Islet of Langerhans (tissue), 1 donor: ENCODE measurements around the gene VWA7.
"Not testable (repeated sequence)": the region's sequence is repeated elsewhere in the genome, so short reads cannot be mapped to it uniquely, and the experiment has no call there.

ENCODE experiments used
- FAIRE-seq: peaks from one replicate; lab custom pipeline; 2011; peaks lifted over from hg19 to GRCh38; lab: Jason Lieb, UNC

VWA7 gene

DNA sequence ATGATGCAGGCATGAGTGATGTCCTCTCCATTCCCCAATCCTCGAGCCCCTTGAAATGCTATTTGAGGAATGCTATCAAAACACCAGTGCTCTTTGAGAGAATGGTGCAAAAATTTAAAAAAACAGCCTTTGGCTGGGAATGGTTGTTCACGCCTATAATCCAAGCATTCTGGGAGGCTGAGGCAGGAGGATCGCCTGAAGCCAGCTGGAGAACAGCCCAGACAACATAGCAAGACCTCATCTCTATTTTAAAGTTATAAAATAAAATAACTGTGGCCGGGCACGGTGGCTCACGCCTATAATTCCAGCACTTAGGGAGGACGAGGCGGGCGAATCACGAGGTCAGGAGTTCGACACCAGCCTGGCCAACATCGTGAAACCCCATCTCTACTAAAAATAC lies 22.7 kb upstream of the VWA7 start:
- FAIRE-seq: no peak

DNA sequence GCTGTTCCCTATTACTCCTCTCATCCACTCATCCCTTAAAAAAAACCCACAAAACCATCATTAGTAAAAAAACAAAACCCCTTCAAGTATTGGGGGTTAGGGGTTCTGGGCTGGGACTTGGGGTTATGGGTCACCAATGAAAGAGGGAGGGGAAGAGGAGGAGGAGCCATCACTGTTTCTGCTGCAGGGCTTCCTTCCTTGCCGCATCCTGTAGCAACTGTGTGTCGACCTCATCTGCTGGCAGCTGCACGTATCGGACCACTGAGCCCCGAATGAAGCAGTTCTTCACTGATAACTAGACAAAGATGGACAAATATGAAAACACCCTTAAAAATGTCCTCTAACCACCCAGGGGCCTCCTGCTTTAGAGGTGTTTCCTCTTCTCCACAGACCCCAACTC lies 20.5 kb upstream of the VWA7 start:
- FAIRE-seq: no peak

DNA sequence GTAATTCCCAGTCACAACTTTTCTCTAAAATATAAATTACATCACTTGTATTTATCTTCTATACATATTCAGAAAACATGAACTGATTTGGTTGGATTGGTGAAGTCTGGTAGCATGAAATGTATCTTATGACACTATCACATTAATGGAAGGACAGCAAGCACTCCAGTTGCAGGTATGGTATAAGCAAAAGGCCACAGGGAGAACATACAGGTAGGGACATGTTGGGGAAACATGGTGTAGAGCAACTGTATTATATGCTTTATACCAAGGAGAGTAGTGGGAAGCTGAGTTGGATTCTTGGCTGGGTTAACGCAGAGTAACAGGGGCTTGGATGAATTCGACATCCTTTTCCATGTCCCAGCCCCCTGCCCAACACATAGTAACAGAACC lies 19.9 kb upstream of the VWA7 start:
- FAIRE-seq: no peak

DNA sequence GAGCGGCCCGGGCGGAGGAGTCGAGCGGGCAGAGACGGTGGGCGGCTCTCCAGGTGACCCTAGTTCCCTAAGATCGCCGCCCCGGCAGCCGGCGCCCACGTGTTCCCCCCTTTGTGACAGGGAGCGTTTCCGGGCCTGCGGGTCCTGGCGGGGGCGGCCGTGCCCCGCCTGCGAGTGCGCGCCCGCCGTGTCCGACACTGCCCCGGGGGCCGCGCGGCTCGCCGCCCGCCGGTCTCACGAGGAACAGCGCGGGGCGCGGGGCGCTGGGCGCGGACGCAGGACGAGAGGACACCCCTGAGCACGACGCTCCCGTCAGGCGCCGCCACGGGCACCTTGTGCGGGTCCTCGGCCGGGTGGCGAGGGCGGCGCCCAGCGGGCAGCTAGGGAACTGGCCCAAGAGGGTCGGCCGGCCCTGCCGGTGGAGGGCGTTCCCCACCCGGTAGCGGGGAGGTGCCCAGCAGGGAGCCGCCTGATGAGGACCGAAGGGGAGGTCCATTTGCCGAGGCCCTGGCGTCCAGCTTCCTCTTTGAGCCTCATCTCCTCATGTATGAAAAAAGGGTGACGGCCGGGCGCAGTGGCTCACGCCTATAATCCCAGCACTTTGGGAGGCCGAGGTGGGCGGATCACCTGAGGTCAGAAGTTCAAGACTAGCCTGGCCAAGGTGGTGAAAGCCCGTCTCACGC lies 18.6 kb upstream of the VWA7 start, which contains the start of gene VARS1:
Gene VARS1, minus strand, starts transcription at position 137 of the 683 bp plus-strand sequence. CDS start 535 bp downstream, outside the sequence.
- FAIRE-seq: no peak

DNA sequence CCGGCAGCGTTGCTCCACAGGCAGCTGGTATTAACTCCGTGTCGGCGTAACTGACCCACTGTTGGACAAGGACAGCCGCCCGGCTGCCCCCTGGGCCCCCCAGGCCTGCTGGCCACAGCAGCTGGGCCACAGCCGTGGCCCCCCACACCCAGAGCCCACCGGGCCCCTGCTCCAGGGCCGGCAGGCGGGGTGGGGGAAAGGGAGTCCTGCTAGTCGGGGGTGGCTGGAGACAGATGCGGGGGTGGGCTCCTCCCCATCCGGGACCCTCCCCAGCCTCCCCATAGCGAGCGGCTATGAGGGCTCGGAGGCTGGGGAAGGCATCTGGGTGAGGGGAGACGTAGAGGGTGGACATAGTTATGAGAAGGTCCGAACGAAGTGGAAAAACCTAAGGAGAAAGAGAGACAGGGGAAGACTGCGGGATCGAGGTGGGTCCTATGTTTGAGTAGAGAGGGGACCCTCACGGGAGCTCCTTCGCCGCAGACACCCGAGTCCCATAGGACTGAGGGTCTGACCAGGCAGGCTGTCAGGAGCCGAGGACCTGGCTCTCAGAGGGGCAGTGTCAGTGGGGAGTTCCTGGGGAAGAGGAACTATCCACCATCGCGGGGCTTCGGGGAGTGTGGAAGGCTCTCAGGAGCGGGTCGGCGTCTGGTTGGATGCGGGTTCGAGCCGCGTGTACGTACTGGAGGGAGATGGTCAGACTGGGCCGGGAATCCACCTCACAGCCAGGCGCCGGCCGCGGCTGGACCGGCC lies 17.9 kb upstream of the VWA7 start:
- FAIRE-seq: no peak

DNA sequence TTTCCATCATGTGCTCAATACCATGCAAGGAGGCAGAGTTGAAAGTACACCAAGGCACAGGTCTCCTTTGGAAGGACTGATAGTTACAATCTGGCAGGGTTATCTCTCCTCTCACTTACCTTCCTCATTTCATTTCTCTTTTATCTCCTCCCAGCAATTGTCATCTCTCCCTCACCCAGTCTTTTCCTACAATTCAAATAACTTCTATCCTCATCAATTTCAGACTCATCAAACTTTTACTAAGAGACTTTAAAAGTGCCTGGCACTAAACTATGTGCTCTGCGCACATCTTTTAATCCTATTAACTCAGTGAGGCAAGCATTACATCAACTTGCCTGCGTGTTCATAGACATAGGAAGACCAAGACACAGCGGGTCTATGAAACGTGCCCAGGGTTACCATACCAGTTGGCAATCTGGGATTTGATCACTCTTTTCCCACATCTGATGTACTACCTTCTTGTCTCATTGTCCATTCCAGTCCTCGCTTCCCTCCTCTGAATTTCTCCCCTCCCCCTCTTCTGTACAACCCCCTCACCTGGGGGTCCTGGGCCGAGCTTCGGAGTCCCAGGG lies 17.3 kb upstream of the VWA7 start:
- no peak for FAIRE-seq

DNA sequence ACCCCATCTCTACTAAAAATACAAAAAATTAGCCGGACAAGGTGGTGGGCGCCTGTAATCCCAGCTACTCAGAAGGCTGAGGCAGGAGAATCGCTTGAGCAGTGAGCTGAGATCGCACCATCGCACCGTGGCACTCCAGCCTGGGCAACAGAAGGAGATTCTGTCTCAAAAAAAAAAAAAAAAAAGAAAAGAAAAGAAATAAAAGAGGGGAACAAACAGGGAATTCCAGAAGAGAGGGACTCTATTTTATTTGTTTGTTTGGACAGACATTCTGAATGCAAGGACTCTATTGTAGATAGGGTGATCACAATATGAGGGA lies 16.8 kb upstream of the VWA7 start:
- not testable (repeated sequence) for FAIRE-seq

DNA sequence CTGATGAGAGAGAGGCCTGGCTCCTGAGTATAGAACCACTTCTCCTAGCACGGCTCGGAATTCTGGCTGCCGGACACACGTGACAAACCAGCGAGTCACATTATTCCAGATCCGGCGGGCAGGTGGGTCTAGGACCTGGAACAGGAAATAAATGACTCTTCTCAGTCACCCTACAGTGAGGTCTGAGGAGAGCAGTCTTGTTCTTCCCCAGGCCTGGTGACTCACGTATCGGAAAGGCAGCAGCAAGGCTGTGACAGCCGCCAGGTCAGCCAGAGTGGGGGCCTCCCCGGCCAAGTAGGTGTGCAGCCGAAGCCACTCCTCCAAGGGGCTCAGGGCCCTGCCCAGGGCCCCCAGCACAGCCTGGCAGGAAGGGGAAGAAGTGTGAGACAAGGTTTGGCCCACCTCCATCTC lies 15.6 kb upstream of the VWA7 start:
- FAIRE-seq: no peak

DNA sequence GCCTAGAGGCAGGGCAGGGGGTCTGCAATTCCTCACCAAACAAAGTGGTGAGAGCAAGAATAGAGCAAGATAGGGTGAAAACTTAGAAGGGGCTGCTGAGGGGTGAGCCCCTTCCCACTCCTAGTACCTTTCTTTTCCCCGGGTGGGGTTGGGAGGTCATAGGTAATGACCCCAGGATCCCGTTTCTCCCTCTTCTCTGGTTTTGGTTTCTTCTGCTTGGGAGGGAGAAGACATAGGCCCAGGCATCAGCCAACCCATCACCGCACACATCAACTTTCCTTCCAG lies 14.9 kb upstream of the VWA7 start:
- no peak for FAIRE-seq

DNA sequence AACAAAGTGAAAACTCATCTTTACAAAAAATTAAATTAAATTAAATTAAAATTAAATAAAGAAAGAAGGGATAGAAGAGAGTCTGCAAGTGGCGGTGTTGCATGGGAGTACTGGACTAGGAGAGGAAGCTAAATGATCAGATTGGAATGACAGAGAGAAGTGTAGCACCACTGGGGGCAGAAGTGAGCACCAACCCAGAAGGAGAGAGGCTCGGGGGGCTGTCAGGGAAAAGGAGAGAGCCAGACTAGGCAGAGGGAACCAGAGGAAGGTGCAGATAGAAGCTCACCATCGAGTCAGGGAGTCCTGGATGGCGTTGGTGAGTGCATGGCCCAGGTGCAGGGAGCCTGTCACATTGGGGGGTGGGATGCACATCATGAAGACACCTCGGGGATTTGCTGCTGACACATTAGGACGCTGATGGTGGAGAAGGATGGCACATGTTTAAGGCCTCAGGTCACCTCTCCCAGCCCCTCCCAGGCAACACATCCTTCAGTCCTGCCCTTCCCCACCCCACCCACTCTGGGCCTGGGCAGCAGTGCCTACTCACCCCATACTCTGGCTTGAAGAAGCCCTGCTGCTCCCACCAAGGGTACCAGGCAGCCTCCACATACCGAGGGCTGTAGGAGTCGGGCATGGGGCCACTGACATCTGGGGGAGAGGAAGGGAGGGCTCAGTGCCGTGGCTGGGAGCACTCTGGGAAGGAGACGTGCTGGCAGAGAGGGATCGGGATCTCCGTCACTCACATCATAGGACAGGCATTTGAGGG lies 14.4 kb upstream of the VWA7 start:
- FAIRE-seq: no peak

DNA sequence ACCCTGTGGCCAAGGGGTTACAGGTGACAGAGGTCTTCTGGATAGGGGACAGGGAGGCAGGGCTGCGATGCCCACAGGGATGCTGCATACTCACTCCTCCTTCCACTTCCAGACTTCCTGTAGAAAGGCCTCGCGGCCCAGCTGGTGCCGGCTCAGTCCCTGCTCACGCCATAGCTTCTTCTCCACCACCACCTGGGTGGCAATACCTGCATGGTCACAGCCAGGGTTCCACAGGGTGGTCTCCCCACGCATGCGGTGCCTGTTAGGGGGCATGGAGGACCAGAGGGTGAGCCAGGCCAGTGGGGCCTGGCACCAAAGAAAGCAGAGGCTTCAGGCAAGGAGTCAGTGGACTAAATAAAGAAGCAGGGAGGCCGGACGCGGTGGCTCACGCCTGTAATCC lies 8.3 kb upstream of the VWA7 start:
- FAIRE-seq: no peak

DNA sequence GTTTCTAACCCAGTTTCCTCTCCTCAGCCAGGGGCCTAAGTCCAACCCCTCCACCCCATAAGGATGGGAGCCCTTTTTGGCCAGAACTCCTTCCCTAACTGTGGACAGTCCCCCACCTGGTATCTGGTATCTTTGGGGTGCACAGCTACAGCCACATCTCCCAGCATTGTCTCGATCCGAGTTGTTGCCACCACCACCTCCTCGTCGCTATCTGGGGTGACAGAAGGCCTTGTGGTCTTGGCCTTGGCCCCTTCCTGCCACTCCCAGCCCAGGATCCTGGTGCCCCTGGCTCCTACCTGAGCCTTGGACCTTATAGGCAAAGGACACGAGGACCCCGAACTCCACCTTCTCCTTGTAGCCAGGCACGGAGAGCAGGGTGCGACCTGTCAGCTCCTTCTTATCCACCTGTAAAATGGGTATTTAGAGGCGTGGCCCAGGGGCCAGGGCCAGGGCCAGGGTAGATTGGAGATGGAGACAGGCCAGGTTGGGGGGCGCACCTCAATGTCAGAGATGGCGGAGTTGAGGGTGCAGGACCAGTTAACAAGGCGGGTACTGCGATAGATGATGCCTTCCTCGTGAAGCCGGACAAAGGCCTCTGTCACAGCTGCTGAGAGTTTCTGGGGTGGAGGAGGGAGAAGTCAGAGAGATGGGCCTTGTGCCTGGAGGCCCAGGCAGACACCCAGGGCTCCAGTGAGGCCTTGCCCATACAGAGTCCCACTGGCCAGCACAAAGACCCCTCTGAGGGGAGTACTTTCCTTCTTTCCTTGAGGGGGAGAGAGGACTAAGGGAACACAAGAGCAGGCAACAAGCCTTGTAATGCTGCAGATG lies 7.2 kb upstream of the VWA7 start:
- no peak for FAIRE-seq

DNA sequence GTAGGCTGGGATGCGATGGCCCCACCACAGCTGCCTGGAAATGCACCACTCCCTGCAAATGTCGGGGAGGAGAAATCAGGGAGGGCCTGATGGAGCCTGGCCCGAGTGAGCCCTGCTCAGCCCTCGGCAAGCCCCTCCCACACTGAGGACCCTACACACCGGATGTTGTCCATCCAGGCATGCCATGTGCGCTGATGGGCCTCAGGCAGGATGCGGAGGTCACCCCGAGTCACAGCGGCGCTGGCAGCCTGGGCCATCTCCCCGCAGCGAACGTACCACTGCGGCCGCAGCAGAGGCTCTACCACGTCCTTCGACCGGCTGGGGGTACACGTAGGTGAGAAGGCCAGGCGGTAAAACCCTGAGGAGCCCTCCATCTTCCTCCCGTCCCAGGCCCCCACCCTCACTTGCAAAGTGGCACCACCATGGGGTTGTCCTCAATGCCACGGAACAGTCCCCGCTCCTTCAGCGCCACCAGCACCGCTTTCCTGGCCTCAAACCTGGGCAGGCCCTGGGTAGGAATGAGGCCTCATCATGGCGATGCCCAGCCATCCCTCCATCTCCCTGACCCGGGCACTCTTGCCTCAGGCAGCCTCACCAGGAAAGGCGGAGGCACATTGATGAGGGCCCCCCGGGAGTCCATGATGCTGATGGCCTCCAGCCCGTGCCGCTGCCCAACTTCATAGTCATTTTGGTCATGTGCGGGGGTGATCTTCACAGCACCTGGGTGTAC lies 5.2 kb upstream of the VWA7 start:
- no peak for FAIRE-seq

DNA sequence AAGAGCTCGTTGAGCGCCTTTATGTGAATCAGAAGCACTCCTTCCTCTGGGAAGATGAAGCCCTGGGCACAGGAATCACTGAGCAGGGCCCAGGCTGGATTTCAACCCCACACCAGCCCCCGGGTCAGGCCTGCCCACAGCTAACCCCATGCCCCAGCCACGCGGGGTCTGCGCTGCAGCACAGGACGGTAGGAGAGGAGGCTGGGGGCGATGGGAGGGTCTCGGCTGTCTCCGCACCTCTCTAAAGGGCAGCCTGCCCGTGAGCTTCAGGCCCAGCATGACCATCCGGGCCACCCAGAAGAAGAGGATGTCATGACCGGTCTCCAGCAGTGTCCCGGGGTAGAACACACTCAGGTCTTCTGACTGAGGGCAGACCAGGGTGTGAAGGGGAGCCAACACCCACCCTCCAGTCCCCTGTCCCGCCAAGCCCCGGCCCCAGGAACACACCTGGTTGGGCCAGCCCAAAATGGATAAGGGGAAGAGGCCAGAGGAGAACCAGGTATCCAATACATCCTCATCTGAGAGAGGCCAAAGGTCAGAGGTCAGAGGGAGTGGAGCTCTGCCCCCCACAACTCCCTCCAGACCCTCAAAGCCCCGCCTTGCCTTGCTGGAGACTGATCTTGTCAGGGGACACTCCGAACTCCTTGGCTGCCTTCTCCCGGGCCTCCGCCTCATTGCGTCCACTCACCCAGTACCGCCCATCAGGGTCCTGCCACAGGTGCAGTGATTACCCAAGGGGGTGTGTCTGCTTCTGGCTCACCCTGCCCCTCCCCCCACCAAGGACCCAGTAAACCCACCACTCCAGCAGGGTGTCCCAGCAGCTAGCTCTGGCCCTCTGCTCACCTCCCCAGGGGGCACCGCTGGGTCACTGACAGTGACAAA lies 4.4 kb upstream of the VWA7 start:
- no peak for FAIRE-seq

DNA sequence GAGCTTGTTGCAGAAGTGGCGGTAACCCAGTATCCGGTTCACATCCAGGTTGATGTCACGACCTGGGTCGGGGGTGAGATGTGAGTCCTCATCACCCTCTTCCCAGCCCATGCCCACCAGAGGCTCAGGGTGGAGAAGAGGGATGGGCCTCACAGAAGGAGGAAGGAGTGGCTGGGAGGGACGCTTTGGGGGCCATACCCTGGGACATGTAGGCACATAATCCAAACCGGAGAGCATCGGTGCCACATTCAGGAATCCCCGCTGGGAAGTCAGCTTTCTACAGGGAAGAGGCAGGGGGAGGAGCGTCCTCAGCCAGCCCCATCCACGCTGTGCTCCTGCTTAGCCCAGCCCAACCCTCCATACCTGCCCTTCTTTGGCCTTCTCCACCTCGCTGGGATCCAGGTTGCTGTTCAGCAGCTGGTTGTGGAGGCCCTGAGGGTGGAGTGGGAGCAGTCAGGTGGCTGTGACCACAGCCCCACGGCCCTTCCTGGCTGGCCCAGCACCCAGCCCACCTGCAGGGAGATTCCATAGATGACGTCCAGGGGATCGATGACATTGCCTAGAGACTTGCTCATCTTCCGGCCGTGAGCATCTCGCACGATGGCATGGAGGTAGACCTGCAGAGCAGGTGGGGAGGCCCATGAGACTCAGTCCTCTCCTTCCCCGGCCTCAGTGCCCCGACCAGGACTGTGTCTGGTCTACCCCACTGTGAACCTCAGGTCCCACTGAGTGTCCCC lies 3.5 kb upstream of the VWA7 start:
- FAIRE-seq: no peak

DNA sequence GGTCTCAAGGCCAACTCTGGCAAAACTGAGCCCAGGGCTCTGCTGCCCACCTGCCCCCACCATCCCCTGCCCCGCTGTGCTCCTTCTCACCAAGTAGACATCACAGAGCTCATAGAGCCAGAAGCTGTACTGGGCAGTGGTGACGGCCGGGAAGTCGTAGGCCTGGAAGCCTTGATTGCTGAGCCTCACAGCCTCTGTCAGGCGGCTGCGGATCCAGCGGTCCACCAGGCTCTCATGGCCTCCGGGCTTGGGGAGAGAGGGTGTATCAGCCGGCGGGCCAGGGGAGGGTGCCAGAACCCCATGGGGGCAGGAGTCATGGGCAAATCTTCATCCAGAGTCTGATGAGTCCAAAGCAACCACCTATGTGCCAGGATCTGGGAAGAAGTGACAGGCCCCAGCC lies 2.8 kb upstream of the VWA7 start:
- FAIRE-seq: no peak

DNA sequence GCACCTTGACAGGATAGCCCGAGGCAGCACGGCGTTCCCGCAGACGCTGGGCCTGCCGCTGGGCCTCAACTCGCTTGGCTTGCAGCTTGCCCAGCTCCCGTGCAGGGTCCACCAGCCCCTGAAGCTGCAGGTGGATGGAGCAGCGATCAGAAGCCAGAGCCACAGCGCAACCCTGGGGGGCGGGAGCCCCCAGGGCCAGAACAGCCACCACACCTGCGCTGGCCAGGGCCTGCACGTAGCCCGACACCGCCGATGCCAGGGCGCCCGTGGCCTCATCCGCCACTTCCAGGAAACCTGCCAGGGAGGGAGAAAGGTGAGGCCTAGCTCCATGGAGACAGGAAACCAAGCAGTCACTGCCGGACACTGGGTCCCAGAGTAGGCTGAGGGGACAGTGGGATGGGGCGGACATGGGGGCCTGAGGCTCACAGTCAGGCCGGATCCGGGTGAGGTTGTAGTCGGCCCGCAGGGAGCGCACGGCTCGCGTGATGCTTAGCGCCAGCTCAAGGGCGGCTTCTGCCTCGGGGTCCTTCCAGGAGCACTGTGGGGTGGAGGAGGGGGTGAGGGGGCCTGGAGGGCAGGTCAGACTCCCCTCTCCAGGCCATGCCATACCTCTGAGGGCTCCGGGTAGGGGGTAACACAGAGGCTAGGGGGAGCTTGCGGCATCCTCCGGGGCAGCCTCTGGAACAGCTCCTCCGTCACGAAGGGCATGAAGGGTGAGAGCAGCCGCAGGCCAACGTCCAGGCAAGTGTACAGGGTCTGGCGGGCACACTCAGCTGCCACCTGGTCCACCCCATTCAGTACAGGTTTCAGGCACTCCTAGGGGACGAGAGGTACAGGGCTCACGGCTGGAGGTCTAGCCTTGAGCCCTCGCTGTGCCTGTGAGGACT lies 2.1 kb upstream of the VWA7 start:
- FAIRE-seq: no peak

DNA sequence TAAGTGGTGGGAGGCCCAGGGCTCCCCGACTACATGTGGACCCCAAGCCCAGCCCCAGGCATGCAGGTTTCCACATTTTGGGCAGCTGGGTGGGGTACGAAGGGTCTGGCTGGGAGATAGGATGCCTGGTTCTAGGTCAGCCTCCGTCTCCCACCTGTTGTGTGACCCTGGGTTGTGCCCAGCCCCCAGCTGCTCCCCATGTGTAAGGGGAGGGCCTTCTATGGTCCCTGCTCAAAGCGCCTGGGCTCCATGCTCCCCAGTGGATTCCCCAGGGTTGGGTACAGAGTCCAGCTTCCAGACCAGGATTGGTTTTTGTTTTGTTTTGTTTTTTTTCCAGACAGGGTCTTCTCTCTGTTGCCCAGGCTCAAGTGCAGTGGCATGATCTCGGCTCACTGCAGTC lies 1.1 kb upstream of the VWA7 start:
- FAIRE-seq: no peak

DNA sequence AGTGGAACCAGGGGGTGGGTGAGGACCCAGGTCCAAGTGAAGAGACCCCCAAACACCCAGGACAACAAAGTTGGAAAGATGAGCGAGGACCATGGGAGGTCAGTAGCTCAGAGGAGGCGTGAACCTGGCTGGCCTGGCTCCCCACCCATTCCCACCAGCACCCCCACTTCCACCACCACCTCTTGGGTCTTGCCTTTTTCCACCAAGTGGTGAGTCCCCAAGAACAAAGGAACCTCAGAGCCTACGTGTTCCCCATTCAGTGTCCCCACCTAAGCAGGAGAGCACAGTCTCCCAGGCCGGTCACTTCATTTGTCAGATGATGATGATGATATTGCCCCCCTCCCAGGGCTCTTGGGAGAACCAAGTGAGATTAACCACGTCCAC lies 531 bp upstream of the VWA7 start:
- FAIRE-seq: no peak
